GM15510 (cell line): Measurements from ENCODE around the gene PDE4C.

Experiments used
- POLR2A ChIP-seq: IDR thresholded peaks from 3 replicates; pipeline ENCODE4 v1.6.1; 2011; ENCODE audit warnings: borderline replicate concordance; ENCODE audit not compliant: insufficient read length; ENCODE audit errors: extremely low read depth

The PDE4C gene

DNA sequence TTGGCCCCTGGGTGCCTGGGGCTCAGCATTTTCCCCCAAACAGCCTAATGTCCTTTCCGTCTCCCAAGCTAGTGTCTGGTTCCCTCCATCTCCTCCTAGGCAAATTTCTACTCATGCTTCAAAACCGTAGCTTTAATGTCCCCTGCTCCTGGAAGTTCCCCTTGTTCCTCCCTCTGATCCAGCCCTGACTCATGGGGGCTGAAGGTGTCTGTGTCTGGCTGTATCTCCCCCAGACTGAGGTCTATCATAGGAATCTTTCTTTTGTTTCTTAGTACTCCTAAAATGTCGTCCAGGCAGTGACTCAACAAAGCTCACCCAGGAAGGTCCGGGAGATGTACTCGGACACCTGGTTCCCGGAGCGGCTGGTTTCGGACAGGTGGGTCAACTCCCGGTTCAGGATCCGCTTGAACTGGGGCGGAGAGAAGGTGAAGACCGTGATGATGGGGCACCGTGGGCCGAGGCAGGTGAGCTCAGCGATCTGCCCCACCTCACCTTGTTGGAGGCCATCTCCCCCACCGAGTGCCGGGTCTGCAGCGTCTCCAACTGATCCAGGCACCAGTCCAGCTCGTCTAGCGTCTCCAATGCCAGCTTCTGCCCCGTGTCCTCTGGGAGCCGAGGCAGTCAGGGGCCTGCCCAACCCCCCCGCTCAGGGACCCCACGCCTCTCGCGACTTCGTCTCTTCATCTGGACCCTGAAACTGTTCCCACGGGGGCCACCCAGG is 6.2 kb downstream of the PDE4C start:
- TF ChIP-seq POLR2A, result no peak

DNA sequence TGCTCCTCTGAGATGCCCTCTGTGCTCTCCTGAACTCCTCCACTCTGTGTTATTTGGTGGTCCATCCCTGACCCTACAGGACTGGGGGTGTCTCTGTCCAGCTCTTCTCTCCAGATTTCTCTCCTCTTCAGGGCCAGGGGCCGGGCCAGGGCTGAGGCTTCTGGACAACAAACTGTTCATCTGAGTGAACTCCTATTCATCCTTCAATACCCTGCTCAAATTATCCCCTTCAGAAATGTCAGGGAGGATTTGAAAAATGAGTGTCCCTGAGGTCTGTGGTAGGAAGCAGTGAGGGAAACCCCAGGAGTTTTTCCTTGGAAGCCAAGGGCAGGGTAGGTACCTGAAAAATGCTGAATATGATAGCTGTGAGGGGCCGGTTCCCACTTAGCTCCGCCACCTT is 7.6 kb downstream of the PDE4C start:
- no peak for TF ChIP-seq POLR2A

DNA sequence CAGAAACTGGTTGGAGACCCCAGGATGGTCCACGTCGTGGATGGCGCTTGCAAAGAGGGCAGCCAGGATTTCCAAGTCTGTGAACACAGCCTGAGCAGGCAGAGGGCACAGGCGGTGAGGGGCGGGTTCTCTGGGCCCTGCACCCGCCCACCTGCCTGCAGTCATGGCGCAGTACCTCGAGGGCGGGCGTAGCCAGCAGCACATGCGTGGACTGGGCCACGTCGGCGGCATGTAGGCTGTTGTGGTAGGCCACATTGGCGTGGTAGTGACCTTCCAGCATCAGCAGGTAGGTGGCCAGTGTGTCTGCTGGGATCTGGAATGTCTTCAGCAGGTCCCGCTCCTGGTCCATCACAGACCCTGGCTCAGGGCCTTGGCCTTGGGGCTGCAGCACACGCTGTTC is 8.1 kb downstream of the PDE4C start:
- TF ChIP-seq POLR2A, result no peak

DNA sequence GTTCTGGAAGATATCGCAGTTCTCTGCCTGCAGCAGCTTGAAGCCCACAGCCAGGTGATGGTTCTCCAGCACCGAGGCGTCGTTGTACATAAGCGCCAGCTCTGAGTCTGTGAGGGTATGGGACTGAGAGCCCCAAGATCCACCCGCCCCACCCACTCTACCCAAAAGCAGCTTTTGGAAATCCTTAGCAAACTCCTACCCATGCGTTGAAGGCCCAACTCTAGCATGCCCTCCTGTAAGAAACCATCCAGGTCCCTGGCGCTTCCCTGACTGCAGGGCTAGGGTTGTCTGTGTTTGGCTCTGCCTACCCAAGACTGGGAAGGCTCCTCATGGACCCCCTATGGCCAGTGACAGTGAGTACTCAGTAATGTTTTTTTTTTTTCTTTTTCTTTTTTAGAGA is 9.4 kb downstream of the PDE4C start:
- no peak for TF ChIP-seq POLR2A

DNA sequence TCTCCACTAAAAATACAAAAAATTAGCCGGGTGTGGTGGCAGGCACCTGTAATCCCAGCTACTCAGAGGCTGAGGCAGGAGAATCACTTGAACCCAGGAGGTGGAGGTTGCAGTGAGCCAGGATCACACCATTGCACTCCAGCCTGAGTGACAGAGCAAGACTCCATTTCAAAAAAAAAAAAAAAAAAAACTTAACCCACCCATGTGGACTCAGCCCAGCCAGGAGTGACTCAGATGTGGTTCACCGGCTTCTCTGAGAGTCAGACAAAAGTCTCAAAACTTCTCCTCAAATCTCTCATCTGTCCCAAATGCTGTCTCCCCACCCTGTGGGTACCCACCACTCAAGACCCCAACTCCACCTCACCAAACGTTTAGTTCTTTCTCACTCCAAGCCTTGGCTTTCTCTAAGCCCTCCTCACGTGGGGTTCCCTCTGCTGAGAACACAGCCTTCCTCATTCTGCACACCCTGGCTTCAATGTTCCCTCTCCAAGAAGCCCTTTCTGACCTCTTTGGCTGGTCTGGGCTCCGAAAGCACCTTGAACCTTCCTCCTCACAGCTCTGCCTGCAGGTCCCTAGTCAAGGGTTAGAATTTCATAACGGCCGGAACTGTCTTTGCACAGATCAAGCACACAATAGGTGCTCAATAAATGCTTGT is 11.3 kb downstream of the PDE4C start:
- TF ChIP-seq POLR2A, result no peak

DNA sequence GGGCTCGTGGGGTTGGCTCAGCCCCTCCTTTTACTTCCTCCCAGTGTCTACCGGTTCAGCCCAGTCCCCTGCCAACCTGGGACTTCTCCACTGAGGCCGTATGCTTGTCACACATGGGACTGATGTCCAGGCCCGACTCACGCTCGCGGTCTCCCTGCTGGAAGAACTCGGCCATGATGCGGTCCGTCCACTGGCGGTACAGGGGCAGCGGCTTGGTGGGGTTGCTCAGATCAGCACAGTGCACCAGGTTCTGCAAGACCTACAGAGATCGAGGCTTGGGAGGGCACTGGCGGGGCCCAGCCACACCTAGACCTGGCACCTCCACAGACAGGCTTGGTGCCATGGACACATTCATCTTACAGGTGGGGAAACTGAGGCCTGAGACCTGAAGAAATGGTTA is 14.6 kb downstream of the PDE4C start:
- TF ChIP-seq POLR2A, result no peak

DNA sequence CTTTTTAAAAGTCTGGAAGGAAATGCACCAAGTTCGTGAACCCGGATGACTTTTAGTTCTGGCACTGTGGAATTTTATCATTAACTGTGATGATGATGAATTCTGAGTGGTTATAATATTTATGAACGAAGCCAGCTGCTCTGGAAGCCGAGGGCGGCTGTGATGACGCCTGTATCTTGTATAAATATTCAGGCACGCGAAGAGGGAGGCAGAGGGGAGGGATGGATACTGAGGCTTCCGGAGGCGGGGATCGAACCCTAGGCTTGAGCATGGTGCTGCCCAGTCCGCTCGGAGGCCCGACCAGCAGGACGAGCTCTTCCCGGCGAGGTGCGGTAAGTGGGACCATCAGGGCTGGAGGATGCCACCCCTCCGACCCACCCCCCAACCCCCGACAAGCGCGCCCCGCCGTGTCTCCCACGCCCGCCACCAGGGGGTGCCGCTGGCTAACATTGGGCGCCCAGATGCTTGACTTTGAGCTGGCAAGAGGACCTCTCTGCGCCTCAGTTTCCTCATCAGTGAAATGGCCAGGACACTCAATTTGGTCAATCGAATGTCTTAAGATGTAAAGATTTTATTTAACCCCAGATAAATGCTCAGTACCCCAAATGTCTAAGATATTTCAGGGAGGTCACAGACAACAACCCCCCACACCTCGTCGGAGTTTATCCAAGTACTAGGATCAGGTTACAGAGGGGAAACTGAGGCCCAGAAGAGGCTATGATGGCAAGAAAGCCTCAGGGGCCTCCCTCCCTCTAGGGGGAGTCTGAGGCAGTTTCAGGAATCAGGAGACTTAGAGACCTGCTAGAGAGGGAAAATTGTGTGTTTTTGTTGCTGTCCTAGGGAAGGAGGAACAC is 17.9 kb downstream of the PDE4C start:
- TF ChIP-seq POLR2A, result no peak

DNA sequence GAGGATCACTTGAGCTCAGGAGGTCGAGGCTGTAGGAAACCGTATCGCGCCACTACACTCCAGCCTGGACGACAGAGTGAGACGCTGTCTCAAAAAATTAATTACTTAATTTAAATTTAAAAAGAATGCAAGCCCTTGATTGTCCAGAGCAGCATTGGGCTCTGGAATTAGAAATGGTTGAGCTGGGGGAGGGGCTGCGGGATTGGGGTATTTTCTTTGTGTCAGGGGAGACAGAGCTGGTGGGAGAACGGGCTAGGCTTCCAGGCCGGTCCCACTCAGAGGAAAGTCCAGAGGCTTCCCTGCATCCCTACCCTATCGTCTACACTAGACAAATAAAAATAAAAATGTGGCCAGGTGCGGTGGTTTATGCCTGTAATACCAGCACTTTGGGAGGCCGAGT is 20.2 kb downstream of the PDE4C start:
- TF ChIP-seq POLR2A, result no peak

DNA sequence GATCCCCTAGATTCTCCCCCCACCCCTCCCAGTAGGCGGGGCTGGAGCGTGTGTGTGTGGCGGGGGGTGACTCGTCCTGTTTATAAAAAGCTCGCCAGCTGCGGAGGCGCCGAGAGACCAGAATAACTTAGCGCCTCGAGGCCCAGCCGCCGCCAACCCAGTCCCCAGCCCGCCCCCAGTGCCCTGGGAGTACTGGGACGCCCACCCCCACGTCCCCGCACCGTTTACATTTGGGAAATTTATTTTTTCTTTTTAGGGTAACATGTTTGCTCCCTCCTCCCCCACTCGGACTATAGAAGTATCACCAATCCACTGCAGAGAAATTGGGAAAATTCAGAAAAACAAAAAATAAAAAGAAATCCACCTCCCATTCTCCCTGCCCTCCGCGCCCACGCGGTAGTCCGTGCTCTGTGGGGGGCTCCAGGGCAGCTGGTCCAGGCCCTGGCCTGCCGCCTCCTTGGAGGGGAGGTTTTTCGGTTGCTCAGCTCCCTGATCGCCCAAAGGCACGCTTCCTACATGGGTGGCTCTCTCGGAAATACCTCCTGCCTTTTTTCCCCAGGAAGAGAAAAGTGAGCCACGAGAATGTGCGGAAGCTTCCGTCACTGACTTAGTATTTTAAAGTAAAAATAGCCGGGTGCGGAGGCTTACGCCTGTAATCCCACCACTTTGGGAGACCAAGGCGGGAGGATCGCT is 20.9 kb downstream of the PDE4C start:
- TF ChIP-seq POLR2A, result no peak

DNA sequence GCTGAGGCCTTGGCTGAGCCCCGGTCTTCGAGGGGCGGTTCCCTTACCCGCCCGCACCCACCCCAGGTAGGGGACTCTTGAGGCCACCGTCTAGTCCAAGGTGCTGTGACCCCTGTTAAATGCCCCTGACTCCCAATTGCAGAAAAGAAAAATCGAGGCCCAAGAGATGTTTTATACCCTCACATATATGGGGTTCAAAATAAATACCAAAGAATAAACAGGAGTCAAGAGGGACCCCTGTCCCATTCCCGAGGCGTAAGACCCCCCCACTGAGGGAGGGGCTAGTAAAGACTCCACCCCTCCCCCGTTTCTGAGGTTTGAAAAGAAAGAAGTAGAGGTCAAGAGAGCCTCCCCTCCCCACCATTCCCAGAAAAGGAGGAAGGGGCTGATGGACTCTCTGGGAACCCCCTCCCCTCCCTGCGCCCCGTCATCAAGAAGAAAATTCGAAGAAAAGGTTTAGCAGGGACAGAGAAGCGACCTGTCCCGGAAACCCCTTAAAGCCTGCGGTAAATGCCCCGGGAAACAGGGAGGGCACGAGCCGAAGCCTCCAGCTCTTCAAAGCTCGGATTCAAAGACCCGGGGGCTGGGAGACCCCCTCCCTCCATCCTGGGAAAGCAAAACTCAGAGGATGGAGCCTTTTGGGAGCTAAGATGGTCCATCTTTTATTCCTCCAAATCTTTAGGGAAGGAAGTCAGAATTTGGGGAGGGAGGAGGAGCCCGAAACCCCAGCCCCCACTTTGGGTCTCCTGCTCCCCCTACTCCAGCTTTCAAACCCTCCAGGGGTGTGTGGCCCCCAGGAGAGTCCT is 21.6 kb downstream of the PDE4C start:
- no peak for TF ChIP-seq POLR2A

DNA sequence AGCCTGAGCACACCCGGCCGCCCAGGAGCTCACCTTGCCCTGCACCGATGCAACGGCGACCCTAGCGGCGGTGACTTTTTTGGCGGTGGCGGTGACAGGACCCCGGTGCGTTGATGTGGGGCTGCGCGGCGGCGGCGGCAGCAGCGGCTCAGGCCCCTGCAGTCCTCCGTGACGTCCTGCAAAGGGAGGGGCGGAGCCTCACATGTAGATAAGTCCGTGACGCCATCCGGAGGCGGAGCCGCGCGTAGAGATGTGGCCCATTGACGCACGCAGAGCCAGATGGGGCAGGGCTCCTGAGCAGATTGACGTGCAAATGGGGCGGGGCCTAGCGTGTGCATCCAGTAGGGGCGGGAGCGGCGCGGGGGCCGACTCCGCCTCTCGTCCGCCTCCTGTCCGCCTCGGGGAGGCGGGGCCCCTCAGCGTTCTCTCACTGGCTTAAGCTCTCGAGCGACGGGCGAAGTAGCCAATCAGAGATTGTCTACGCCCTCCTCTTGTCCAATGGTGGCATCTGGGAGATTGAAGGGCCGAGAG is 22.3 kb downstream of the PDE4C start, which contains the start of gene RAB3A:
Gene RAB3A (minus strand): TSS at position 180 of the 531 bp plus-strand sequence. CDS start 1,302 bp downstream, outside the sequence.
- TF ChIP-seq POLR2A, result peak; percentile 41

DNA sequence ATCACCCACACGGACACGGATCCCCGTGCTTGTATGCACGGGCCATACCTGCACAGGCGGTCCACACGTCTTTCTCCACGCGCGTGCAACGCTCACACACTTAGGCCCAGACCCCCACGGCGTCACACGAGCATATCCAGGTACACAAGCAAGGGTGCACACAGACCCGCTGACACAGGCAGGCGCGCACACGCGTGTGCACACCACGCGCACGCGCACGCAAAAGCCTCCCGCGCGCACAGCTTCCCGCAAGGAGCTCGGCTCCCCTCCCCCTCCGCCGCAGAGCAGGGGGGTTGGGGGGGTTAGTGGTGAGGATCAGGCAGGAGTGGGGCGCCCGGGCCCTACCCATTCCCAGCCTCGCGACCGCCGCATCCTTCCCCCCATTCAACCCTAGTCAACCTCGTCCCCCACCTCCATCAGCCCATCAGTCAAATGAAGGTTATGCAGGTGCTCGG is 22.8 kb downstream of the PDE4C start:
- no peak for TF ChIP-seq POLR2A

DNA sequence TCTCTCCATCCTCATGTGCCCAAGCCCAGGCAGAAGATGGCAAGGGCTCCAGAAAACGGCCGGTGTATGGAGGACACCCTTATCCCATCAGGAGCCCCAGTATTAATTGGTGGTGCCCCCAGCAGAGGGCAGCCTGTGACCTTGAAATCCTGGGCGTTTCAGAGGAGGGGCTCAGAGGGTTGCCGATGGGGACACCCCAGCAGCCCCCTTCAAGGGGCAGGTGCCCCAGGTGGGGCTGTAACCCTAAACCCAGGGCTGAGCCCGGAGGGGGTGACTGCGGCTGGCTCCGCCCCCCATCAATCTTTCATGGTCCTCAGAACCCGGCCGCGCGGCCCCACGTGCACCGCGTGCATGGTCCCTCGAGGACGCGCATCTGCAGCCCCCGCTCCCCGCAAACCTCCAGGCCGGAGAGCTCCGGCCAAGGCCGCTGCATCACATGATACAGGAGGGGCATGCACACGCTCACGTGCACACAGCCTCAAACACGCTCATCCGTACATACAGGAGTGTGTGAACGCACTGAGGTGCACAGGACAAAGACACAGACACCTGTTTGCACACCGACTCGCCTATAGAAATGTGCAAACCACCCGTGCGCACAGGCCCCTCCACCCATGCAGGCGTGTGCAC is 23.3 kb downstream of the PDE4C start:
- no peak for TF ChIP-seq POLR2A
